Adrenal gland (tissue), 5 donors: ENCODE results near the gene CD44.

Experiments
- CTCF ChIP-seq, 6 experiments: fragments of 450-650 bp in 4 of 6; fragments of 200-600 bp in 2 of 6; sonication (generic) in 1 of 6; IDR thresholded peaks; 1 replicate in 5 of 6; 2 replicates in 1 of 6; pipeline versions ENCODE4 v1.5.1 to v1.8.0; 2016 to 2021; ENCODE audit warnings: antibody characterized with exemption in 6 of 6, mild to moderate bottlenecking in 2 of 6, moderate library complexity in 1 of 6
- POLR2A ChIP-seq, 2 donors: fragments of 450-650 bp; IDR thresholded peaks; one replicate each; pipeline ENCODE4 v1.6.1; 2017; ENCODE audit warnings: antibody characterized with exemption in 2 of 2, mild to moderate bottlenecking in 2 of 2, moderate library complexity in 1 of 2
- donor health status: DM: no; HTN: no; CAD: no.

GRCh38 chr11:35165030-35165422, 26.1 kb downstream of the CD44 start:
- TF ChIP-seq POLR2A (IDR thresholded peaks at IDR 0.05): no peak
- no peak for TF ChIP-seq CTCF (IDR thresholded peaks at IDR 0.05)
